NB4 (cell line): ENCODE data around the gene PDE4B.

Experiments
- DNase-seq: peaks from one replicate; pipeline ENCODE4 v3.0.0; 2010; ENCODE audit warnings: low read depth
- H3K4me3 ChIP-seq: one replicate; pipeline ENCODE4 v1.5.1; 2011; ENCODE audit warnings: mild to moderate bottlenecking, low read depth, low read length, moderate library complexity
- MYC ChIP-seq: IDR thresholded peaks from 2 replicates; pipeline ENCODE4 v1.6.1; 2011; ENCODE audit warnings: low read depth, low read length
- POLR2A ChIP-seq: IDR thresholded peaks from 2 replicates; pipeline ENCODE4 v1.6.1; 2011; ENCODE audit warnings: mild to moderate bottlenecking; ENCODE audit not compliant: insufficient read length; ENCODE audit errors: extremely low read depth
- TF ChIP-seq, protein P1 (sequence below): IDR thresholded peaks from 2 replicates; pipeline ENCODE4 v1.6.1; 2011; ENCODE audit warnings: low read depth, low read length
- TF ChIP-seq, protein P2 (sequence below): IDR thresholded peaks from one replicate; pipeline ENCODE4 v1.5.1; 2012; ENCODE audit warnings: low read depth, low read length

PDE4B gene

GRCh38 chr1:66335859-66336640 is 543.4 kb downstream of the PDE4B start:
- TF ChIP-seq, protein P1, sequence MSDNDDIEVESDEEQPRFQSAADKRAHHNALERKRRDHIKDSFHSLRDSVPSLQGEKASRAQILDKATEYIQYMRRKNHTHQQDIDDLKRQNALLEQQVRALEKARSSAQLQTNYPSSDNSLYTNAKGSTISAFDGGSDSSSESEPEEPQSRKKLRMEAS, result peak; percentile 95
- TF ChIP-seq POLR2A, result no peak
- TF ChIP-seq, protein P2, sequence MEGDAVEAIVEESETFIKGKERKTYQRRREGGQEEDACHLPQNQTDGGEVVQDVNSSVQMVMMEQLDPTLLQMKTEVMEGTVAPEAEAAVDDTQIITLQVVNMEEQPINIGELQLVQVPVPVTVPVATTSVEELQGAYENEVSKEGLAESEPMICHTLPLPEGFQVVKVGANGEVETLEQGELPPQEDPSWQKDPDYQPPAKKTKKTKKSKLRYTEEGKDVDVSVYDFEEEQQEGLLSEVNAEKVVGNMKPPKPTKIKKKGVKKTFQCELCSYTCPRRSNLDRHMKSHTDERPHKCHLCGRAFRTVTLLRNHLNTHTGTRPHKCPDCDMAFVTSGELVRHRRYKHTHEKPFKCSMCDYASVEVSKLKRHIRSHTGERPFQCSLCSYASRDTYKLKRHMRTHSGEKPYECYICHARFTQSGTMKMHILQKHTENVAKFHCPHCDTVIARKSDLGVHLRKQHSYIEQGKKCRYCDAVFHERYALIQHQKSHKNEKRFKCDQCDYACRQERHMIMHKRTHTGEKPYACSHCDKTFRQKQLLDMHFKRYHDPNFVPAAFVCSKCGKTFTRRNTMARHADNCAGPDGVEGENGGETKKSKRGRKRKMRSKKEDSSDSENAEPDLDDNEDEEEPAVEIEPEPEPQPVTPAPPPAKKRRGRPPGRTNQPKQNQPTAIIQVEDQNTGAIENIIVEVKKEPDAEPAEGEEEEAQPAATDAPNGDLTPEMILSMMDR, result no peak
- peak; percentile 93 for TF ChIP-seq MYC
- peak; percentile 97 for DNase-seq
- peak overlapping the region; percentile 94 for H3K4me3 ChIP-seq

DNA sequence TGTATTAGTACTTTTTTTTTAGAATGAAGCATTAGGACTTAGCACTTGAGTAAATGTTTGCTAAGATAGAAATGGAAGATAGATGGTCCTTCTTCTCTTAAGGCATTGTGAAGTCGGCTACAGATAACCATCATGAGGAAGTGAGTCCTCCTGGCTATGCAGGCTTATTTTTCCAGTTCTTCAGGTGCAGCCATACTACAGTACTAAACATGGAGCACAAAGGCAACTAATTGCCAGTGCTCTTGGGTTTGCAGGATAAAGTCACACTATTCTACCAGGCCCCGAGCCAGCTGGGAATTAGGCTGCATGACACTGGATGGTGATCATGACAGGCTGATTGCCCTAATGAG is 543.9 kb downstream of the PDE4B start:
- DNase-seq, result peak; percentile 39
- no peak for TF ChIP-seq POLR2A
- H3K4me3 ChIP-seq, result peak overlapping the region; percentile 94

- DNase-seq, result peak; percentile 35
- H3K4me3 ChIP-seq, result peak overlapping the region; percentile 94
- TF ChIP-seq POLR2A (no peak), MYC (no peak)
- TF ChIP-seq, protein P2, result no peak
- TF ChIP-seq, protein P1, result no peak
These were observed 544.6 kb downstream of the PDE4B start for GRCh38 chr1:66337249-66337648.

- peak; percentile 72 for DNase-seq
These were observed 547.2 kb downstream of the PDE4B start for GRCh38 chr1:66339944-66340343.

DNA sequence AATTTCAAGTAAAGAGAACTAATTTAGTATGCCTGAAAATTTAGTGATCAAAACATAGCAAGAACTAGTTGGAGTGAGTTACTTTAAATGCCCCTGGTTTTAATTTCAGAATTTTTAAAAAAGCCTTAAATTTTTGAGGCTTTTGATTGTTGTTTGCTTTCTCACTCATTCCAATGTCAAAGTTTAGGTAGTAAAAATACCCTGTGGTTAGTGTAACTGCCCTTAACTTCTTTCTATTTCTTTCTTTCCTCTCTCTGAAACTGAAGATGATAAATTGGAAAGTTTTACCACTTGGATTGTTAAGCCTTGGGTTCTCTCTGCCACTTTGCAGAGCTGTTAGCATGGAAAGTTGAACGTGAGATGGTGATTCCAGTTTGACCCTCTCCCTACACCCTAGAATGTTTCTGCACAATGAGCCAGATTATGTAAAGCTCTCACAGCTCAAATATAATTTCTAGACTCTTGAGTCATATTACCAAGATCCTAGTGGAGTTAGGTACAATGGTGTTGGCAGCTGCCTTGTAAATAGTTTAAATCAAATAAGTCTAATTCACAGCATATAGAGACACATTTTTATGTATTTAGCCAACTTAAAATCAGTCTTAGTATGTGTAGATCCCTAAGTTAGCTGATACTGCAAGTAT is 548.9 kb downstream of the PDE4B start:
- no peak overlapping the region for H3K4me3 ChIP-seq
- no peak for TF ChIP-seq POLR2A
- TF ChIP-seq, protein P1, result no peak
- TF ChIP-seq, protein P2, result no peak
- TF ChIP-seq MYC, result no peak
- DNase-seq, result peak; percentile 37

More at GRCh38 chr1:66339944-66340343, 547.2 kb downstream of the PDE4B start:
- no peak for TF ChIP-seq MYC
- no peak for TF ChIP-seq POLR2A
- peak overlapping the region; percentile 6 for H3K4me3 ChIP-seq

GRCh38 chr1:66342707-66343106 is 550.0 kb downstream of the PDE4B start:
- DNase-seq, result no peak
- TF ChIP-seq MYC, result no peak
- no peak for TF ChIP-seq POLR2A
- TF ChIP-seq, protein P2, result no peak
- H3K4me3 ChIP-seq, result no peak overlapping the region
